ENCODE measurements around the gene SMOC2. TPM values are rescaled to one million over a fixed set of nuclear protein-coding genes. Genes with fewer than 3 reads are reported as not detected.

SMOC2 gene
- total RNA-seq, 1 experiment from 2014 or later, result 2.1 TPM

- Histone ChIP-seq H2AK5ac (ENCODE audit: insufficient read length, low read length) (no peak overlapping the region), H3K4me2 (ENCODE audit: insufficient read depth, insufficient read length, low read length) (no peak overlapping the region), H2BK12ac (ENCODE audit: insufficient read length, low read depth, low read length) (no peak overlapping the region), H2BK20ac (ENCODE audit: low read depth, low read length, poor library complexity, severe bottlenecking) (no peak overlapping the region), H2BK120ac (ENCODE audit: low read depth, low read length, poor library complexity, severe bottlenecking) (no peak overlapping the region), H4K8ac (replicated peaks; ENCODE audit: insufficient read length, low read depth, low read length) (no peak overlapping the region), H3K79me1 (ENCODE audit: insufficient read depth, low read depth, low read length, poor library complexity, severe bottlenecking) (no peaks in the 10 kb centered on the region), H3K23ac (ENCODE audit: insufficient read length, low read depth, low read length) (no peak overlapping the region), H3K18ac (ENCODE audit: insufficient read length, low read depth, low read length) (no peak overlapping the region), H3K9me3 (ENCODE audit: control insufficient read depth, low read depth, low read length) (no peaks in the 10 kb centered on the region), H2BK15ac (ENCODE audit: low read depth, low read length) (no peak overlapping the region), H3K79me2 (ENCODE audit: insufficient read depth, low read length) (no peaks in the 10 kb centered on the region), H3K23me2 (ENCODE audit: insufficient read length, low read depth, low read length, poor library complexity, severe bottlenecking) (no peaks in the 10 kb centered on the region), H4K20me1 (ENCODE audit: control insufficient read depth, insufficient read depth, insufficient read length) (no peaks in the 10 kb centered on the region), H3K4me1 (ENCODE audit: insufficient read depth, low read length) (peaks cover 2% of the 10 kb centered on the region; the same call in 1 of the 2 replicates), H3K56ac (ENCODE audit: insufficient read length, low read depth, low read length) (no peak overlapping the region), H4K5ac (ENCODE audit: insufficient read length, low read depth, low read length) (no peak overlapping the region), H2AFZ (ENCODE audit: low read length) (no peak overlapping the region), H3K27me3 (ENCODE audit: insufficient read depth, low read length) (no peaks in the 10 kb centered on the region), H3K27ac (ENCODE audit: insufficient read length, low read depth, low read length) (no peak overlapping the region), H3K14ac (ENCODE audit: insufficient read depth, low read length) (no peak overlapping the region), H4K91ac (ENCODE audit: insufficient read length, low read depth, low read length) (no peak overlapping the region), H3K9ac (ENCODE audit: extremely low read depth, insufficient read length, low read length) (no peak overlapping the region), H2BK5ac (ENCODE audit: insufficient read length, low read length) (no peak overlapping the region), H3K4ac (ENCODE audit: low read depth, low read length) (no peak overlapping the region), H3T11ph (ENCODE audit: low read length) (no peak overlapping the region)
- no peak for DNase-seq
- no peak for TF ChIP-seq CTCF (conservative IDR thresholded peaks at IDR 0.05)
- Mint-ChIP-seq H3K4me3 (no peak overlapping the region), H3K9me3 (no peaks in the 10 kb centered on the region; a peak in 1 of 5 replicates), H3K27ac (no peak overlapping the region), H3K4me1 (peaks cover 7 to 9% of the 10 kb centered on the region in 2 experiments), H3K36me3 (ENCODE audit: insufficient read depth in 1 of 3, low read depth in 3 of 3) (no peaks in the 10 kb centered on the region), H3K27me3 (ENCODE audit: low read depth) (peaks cover 8% of the 10 kb centered on the region)
- WGBS (ENCODE audit: extremely low coverage, insufficient read length, low lambda C conversion rate), result no CpG with 5 or more reads among the region's 8 CpGs
Observed at GRCh38 chr6:168525114-168525513, 84.1 kb downstream of the SMOC2 start.
